Skeletal muscle tissue (tissue), 4 donors: ENCODE data around the gene ANKRD13C. TPM values are rescaled to one million over a fixed set of nuclear protein-coding genes. Genes with fewer than 3 reads are reported as not detected.

Source experiments
- H3K27ac ChIP-seq: one replicate; pipeline ENCODE4 v1.7.0; 2013; ENCODE audit warnings: mild to moderate bottlenecking, low read depth, low read length, inconsistent platforms
- H3K27me3 ChIP-seq, 3 donors: one replicate each; pipeline ENCODE4 v1.7.0; 2013; ENCODE audit warnings: low read length in 3 of 3; ENCODE audit not compliant: control insufficient read depth in 3 of 3, insufficient read depth in 3 of 3
- H3K36me3 ChIP-seq, 3 donors: one replicate each; pipeline ENCODE4 v1.7.0; 2013; ENCODE audit warnings: low read length in 3 of 3; ENCODE audit not compliant: control insufficient read depth in 3 of 3, insufficient read depth in 3 of 3
- H3K4me1 ChIP-seq, 3 donors: one replicate each; pipeline ENCODE4 v1.7.0; 2013; ENCODE audit warnings: low read length in 3 of 3, mild to moderate bottlenecking in 3 of 3; ENCODE audit not compliant: control insufficient read depth in 3 of 3, insufficient read depth in 3 of 3
- H3K4me3 ChIP-seq, 3 donors: one replicate each; pipeline ENCODE4 v1.7.0; 2013; ENCODE audit warnings: low read length in 3 of 3
- H3K9ac ChIP-seq, 3 donors: one replicate each; pipeline ENCODE4 v1.7.0; 2013; ENCODE audit warnings: low read length in 3 of 3, mild to moderate bottlenecking in 3 of 3, moderate library complexity in 2 of 3, low read depth in 1 of 3
- H3K9me3 ChIP-seq, 3 donors: one replicate each; pipeline ENCODE4 v1.7.0; 2013; ENCODE audit warnings: low read length in 3 of 3; ENCODE audit not compliant: control insufficient read depth in 3 of 3
- total RNA-seq: library from RNA; depleted of rRNA; stranded (reverse); fragments of >200 nt; gene quantifications from one replicate; pipeline ENCODE4 v1.2.3, GENCODE V29; 2014
- donor health status: Osteomylitis.

ANKRD13C gene
- total RNA-seq, 1 donor from 2014 or later: 50.6 TPM

- H3K9me3 ChIP-seq: no peaks in the 10 kb centered on the region
- no peak overlapping the region for H3K4me3 ChIP-seq
- no peaks in the 10 kb centered on the region for H3K4me1 ChIP-seq
- no peak overlapping the region for H3K27ac ChIP-seq
- no peaks in the 10 kb centered on the region for H3K27me3 ChIP-seq
- no peak overlapping the region for H3K9ac ChIP-seq
- H3K36me3 ChIP-seq: peaks cover 0 to 11% (median 6%) of the 10 kb centered on the region in 3 donors
These were observed 75.8 kb downstream of the ANKRD13C start for GRCh38 chr1:70278710-70279109.

GRCh38 chr1:70277875-70278274 is 76.6 kb downstream of the ANKRD13C start:
- no peaks in the 10 kb centered on the region for H3K27me3 ChIP-seq
- H3K4me1 ChIP-seq: no peaks in the 10 kb centered on the region
- no peak overlapping the region for H3K4me3 ChIP-seq
- H3K9me3 ChIP-seq: no peaks in the 10 kb centered on the region
- no peak overlapping the region for H3K27ac ChIP-seq
- H3K9ac ChIP-seq: no peak overlapping the region
- peaks cover 0 to 11% (median 6%) of the 10 kb centered on the region in 3 donors for H3K36me3 ChIP-seq

GRCh38 chr1:70265946-70266345 is 88.6 kb downstream of the ANKRD13C start:
- Histone ChIP-seq H3K27ac (no peak overlapping the region), H3K4me1 (no peaks in the 10 kb centered on the region), H3K36me3 (peaks cover 0 to 22% (median 22%) of the 10 kb centered on the region in 3 donors), H3K9ac (no peak overlapping the region), H3K9me3 (peaks cover 0 to 3% (median 0%) of the 10 kb centered on the region in 3 donors), H3K4me3 (no peak overlapping the region), H3K27me3 (no peaks in the 10 kb centered on the region)

GRCh38 chr1:70264839-70265238 is 89.7 kb downstream of the ANKRD13C start:
- Histone ChIP-seq H3K9ac (no peak overlapping the region), H3K4me3 (no peak overlapping the region), H3K27ac (no peak overlapping the region), H3K36me3 (peaks cover 0 to 17% (median 14%) of the 10 kb centered on the region in 3 donors), H3K9me3 (peaks cover 0 to 3% (median 0%) of the 10 kb centered on the region in 3 donors), H3K27me3 (no peaks in the 10 kb centered on the region), H3K4me1 (no peaks in the 10 kb centered on the region)

- Histone ChIP-seq H3K27ac (no peak overlapping the region), H3K9ac (no peak overlapping the region), H3K36me3 (peaks cover 0 to 13% (median 12%) of the 10 kb centered on the region in 3 donors), H3K4me3 (no peak overlapping the region), H3K4me1 (no peaks in the 10 kb centered on the region), H3K9me3 (no peaks in the 10 kb centered on the region), H3K27me3 (no peaks in the 10 kb centered on the region)
These were observed 97.9 kb downstream of the ANKRD13C start for GRCh38 chr1:70256664-70257063.

- no peak overlapping the region for H3K27ac ChIP-seq
- no peaks in the 10 kb centered on the region for H3K4me1 ChIP-seq
- peaks cover 42 to 87% (median 73%) of the 10 kb centered on the region in 3 donors for H3K36me3 ChIP-seq
- no peaks in the 10 kb centered on the region for H3K9me3 ChIP-seq
- H3K4me3 ChIP-seq: no peak overlapping the region
- no peak overlapping the region for H3K9ac ChIP-seq
- no peaks in the 10 kb centered on the region for H3K27me3 ChIP-seq
These were observed 105.8 kb downstream of the ANKRD13C start for GRCh38 chr1:70248729-70249128.

GRCh38 chr1:70247768-70248167 is 106.8 kb downstream of the ANKRD13C start:
- Histone ChIP-seq H3K4me3 (no peak overlapping the region), H3K27ac (no peak overlapping the region), H3K27me3 (no peaks in the 10 kb centered on the region), H3K9ac (no peak overlapping the region), H3K4me1 (no peaks in the 10 kb centered on the region), H3K36me3 (peaks cover 42 to 89% (median 75%) of the 10 kb centered on the region in 3 donors), H3K9me3 (no peaks in the 10 kb centered on the region)

- H3K27me3 ChIP-seq: no peaks in the 10 kb centered on the region
- no peaks in the 10 kb centered on the region for H3K4me1 ChIP-seq
- H3K9ac ChIP-seq: no peak overlapping the region
- no peaks in the 10 kb centered on the region for H3K9me3 ChIP-seq
- peaks cover 47 to 90% (median 80%) of the 10 kb centered on the region in 3 donors for H3K36me3 ChIP-seq
- no peak overlapping the region for H3K27ac ChIP-seq
- no peak overlapping the region for H3K4me3 ChIP-seq
These were observed 107.4 kb downstream of the ANKRD13C start for GRCh38 chr1:70247122-70247521.

GRCh38 chr1:70239940-70240339 is 114.6 kb downstream of the ANKRD13C start:
- Histone ChIP-seq H3K4me1 (no peaks in the 10 kb centered on the region), H3K9ac (no peak overlapping the region), H3K36me3 (peaks cover 47 to 76% (median 76%) of the 10 kb centered on the region in 3 donors), H3K27me3 (no peaks in the 10 kb centered on the region), H3K4me3 (no peak overlapping the region), H3K9me3 (no peaks in the 10 kb centered on the region), H3K27ac (no peak overlapping the region)

GRCh38 chr1:70234733-70235132 is 119.8 kb downstream of the ANKRD13C start:
- Histone ChIP-seq H3K27ac (no peak overlapping the region), H3K4me1 (no peaks in the 10 kb centered on the region), H3K27me3 (no peaks in the 10 kb centered on the region), H3K36me3 (peaks cover 30 to 81% (median 60%) of the 10 kb centered on the region in 3 donors), H3K9ac (no peak overlapping the region), H3K4me3 (no peak overlapping the region), H3K9me3 (no peaks in the 10 kb centered on the region)
